ENCODE data around the gene ADD3.

- TF ChIP-seq, protein P1, sequence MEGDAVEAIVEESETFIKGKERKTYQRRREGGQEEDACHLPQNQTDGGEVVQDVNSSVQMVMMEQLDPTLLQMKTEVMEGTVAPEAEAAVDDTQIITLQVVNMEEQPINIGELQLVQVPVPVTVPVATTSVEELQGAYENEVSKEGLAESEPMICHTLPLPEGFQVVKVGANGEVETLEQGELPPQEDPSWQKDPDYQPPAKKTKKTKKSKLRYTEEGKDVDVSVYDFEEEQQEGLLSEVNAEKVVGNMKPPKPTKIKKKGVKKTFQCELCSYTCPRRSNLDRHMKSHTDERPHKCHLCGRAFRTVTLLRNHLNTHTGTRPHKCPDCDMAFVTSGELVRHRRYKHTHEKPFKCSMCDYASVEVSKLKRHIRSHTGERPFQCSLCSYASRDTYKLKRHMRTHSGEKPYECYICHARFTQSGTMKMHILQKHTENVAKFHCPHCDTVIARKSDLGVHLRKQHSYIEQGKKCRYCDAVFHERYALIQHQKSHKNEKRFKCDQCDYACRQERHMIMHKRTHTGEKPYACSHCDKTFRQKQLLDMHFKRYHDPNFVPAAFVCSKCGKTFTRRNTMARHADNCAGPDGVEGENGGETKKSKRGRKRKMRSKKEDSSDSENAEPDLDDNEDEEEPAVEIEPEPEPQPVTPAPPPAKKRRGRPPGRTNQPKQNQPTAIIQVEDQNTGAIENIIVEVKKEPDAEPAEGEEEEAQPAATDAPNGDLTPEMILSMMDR (IDR thresholded peaks at IDR 0.05): no peak
- no peak for TF ChIP-seq POLR2A (IDR thresholded peaks at IDR 0.05)
Observed at GRCh38 chr10:110129490-110129889, 121.7 kb downstream of the ADD3 start.
